WTC11 (cell line): ENCODE measurements around the gene SCN9A.

Experiments used
- TF ChIP-seq, protein P1 (sequence below): sonication (generic); formaldehyde crosslinking; IDR thresholded peaks from 2 replicates; pipeline ENCODE4 v1.8.1; 2023; ENCODE audit warnings: mild to moderate bottlenecking, missing genetic modification reagents
- TF ChIP-seq, protein P2 (sequence below): fragments of 200-600 bp; IDR thresholded peaks from 2 replicates; pipeline ENCODE4 v1.8.0; 2022; ENCODE audit warnings: antibody characterized with exemption
- TF ChIP-seq, protein P3 (sequence below): sonication (generic); formaldehyde crosslinking; IDR thresholded peaks from 2 replicates; pipeline ENCODE4 v1.8.1; 2022; ENCODE audit warnings: mild to moderate bottlenecking, missing genetic modification reagents, moderate library complexity, borderline replicate concordance

- TF ChIP-seq, protein P1, sequence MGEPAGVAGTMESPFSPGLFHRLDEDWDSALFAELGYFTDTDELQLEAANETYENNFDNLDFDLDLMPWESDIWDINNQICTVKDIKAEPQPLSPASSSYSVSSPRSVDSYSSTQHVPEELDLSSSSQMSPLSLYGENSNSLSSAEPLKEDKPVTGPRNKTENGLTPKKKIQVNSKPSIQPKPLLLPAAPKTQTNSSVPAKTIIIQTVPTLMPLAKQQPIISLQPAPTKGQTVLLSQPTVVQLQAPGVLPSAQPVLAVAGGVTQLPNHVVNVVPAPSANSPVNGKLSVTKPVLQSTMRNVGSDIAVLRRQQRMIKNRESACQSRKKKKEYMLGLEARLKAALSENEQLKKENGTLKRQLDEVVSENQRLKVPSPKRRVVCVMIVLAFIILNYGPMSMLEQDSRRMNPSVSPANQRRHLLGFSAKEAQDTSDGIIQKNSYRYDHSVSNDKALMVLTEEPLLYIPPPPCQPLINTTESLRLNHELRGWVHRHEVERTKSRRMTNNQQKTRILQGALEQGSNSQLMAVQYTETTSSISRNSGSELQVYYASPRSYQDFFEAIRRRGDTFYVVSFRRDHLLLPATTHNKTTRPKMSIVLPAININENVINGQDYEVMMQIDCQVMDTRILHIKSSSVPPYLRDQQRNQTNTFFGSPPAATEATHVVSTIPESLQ (CRISPR knock-in tag), result no peak
- TF ChIP-seq, protein P2, sequence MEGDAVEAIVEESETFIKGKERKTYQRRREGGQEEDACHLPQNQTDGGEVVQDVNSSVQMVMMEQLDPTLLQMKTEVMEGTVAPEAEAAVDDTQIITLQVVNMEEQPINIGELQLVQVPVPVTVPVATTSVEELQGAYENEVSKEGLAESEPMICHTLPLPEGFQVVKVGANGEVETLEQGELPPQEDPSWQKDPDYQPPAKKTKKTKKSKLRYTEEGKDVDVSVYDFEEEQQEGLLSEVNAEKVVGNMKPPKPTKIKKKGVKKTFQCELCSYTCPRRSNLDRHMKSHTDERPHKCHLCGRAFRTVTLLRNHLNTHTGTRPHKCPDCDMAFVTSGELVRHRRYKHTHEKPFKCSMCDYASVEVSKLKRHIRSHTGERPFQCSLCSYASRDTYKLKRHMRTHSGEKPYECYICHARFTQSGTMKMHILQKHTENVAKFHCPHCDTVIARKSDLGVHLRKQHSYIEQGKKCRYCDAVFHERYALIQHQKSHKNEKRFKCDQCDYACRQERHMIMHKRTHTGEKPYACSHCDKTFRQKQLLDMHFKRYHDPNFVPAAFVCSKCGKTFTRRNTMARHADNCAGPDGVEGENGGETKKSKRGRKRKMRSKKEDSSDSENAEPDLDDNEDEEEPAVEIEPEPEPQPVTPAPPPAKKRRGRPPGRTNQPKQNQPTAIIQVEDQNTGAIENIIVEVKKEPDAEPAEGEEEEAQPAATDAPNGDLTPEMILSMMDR, result no peak
- TF ChIP-seq, protein P3, sequence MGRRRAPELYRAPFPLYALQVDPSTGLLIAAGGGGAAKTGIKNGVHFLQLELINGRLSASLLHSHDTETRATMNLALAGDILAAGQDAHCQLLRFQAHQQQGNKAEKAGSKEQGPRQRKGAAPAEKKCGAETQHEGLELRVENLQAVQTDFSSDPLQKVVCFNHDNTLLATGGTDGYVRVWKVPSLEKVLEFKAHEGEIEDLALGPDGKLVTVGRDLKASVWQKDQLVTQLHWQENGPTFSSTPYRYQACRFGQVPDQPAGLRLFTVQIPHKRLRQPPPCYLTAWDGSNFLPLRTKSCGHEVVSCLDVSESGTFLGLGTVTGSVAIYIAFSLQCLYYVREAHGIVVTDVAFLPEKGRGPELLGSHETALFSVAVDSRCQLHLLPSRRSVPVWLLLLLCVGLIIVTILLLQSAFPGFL, result no peak
These were observed 223.7 kb downstream of the SCN9A start for GRCh38 chr2:166152064-166152463.
